HL-60 (cell line): ENCODE results near the gene AEN.

ENCODE experiments used
- POLR2AphosphoS5 ChIP-seq: IDR thresholded peaks from 2 replicates; pipeline ENCODE4 v1.6.1; 2012; ENCODE audit warnings: low read depth
- TF ChIP-seq, protein P1 (sequence below): IDR thresholded peaks from one replicate; pipeline ENCODE4 v1.5.1; 2011; ENCODE audit warnings: low read length, control low read depth, inconsistent platforms; ENCODE audit not compliant: insufficient read depth
- TF ChIP-seq, protein P2 (sequence below): IDR thresholded peaks from 2 replicates; pipeline ENCODE4 v1.6.1; 2012; ENCODE audit warnings: low read depth; ENCODE audit not compliant: insufficient replicate concordance

DNA sequence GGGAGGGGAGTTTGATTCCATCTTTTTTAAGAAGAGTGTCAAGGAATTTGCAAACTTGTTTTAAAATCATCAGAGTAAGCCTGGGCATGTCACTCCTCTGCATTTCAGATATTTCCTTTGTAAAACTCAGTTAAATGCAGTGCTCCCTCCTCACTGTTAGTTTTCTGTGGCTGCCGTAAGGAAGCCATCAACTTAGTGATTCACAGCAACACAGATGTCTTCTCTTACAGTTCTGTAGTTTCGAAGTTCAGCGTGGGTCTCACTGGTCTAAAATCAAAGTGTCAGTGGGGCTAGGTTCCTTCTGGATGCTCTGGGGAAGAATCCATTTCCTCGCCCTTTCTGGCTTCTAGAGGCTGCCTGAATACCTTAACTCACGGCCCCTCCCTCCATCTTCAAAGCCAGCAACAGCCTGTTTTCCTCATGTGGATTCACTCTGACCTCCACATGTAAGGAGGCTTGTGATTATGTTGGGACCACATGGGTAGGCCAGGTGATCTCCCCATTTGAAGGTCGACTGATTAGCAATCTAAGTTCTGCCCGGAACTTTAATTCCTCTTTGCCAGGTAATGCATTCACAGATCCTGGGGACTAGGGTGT is 30.1 kb downstream of the AEN start:
- TF ChIP-seq, protein P1, sequence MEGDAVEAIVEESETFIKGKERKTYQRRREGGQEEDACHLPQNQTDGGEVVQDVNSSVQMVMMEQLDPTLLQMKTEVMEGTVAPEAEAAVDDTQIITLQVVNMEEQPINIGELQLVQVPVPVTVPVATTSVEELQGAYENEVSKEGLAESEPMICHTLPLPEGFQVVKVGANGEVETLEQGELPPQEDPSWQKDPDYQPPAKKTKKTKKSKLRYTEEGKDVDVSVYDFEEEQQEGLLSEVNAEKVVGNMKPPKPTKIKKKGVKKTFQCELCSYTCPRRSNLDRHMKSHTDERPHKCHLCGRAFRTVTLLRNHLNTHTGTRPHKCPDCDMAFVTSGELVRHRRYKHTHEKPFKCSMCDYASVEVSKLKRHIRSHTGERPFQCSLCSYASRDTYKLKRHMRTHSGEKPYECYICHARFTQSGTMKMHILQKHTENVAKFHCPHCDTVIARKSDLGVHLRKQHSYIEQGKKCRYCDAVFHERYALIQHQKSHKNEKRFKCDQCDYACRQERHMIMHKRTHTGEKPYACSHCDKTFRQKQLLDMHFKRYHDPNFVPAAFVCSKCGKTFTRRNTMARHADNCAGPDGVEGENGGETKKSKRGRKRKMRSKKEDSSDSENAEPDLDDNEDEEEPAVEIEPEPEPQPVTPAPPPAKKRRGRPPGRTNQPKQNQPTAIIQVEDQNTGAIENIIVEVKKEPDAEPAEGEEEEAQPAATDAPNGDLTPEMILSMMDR, result no peak
- no peak for TF ChIP-seq POLR2AphosphoS5
- TF ChIP-seq, protein P2, sequence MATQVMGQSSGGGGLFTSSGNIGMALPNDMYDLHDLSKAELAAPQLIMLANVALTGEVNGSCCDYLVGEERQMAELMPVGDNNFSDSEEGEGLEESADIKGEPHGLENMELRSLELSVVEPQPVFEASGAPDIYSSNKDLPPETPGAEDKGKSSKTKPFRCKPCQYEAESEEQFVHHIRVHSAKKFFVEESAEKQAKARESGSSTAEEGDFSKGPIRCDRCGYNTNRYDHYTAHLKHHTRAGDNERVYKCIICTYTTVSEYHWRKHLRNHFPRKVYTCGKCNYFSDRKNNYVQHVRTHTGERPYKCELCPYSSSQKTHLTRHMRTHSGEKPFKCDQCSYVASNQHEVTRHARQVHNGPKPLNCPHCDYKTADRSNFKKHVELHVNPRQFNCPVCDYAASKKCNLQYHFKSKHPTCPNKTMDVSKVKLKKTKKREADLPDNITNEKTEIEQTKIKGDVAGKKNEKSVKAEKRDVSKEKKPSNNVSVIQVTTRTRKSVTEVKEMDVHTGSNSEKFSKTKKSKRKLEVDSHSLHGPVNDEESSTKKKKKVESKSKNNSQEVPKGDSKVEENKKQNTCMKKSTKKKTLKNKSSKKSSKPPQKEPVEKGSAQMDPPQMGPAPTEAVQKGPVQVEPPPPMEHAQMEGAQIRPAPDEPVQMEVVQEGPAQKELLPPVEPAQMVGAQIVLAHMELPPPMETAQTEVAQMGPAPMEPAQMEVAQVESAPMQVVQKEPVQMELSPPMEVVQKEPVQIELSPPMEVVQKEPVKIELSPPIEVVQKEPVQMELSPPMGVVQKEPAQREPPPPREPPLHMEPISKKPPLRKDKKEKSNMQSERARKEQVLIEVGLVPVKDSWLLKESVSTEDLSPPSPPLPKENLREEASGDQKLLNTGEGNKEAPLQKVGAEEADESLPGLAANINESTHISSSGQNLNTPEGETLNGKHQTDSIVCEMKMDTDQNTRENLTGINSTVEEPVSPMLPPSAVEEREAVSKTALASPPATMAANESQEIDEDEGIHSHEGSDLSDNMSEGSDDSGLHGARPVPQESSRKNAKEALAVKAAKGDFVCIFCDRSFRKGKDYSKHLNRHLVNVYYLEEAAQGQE, result no peak
